Stimulated activated CD8-positive, alpha-beta memory T cell treated with anti-CD3 and anti-CD28 coated beads, Interleukin-2, amount 100 ng/mL, for 1 hour (primary cell): Measurements from ENCODE around the gene TMEM170B.
A peak's percentile ranks its signal among the peaks of the same experiment; 100 is the strongest.
"Not testable (repeated sequence)": the region's sequence is repeated elsewhere in the genome, so short reads cannot be mapped to it uniquely, and the experiment has no call there.

Source experiments
- DNase-seq, 2 donors: peaks; one replicate each; pipeline ENCODE4 v3.0.0-alpha.2; 2020; ENCODE audit warnings: low read depth in 2 of 2

TMEM170B gene

GRCh38 chr6:11528996-11529395 lies 8.6 kb upstream of the TMEM170B start:
- no peak for DNase-seq

- DNase-seq = no peak
Measured at GRCh38 chr6:11532097-11532496, 5.5 kb upstream of the TMEM170B start.

GRCh38 chr6:11534561-11534960 lies 3.0 kb upstream of the TMEM170B start:
- no peak for DNase-seq

- DNase-seq = no peak
Measured at GRCh38 chr6:11535801-11536230, 1.7 kb upstream of the TMEM170B start.

- DNase-seq = no peak
Measured at GRCh38 chr6:11536795-11537194, 754 bp upstream of the TMEM170B start.

DNA sequence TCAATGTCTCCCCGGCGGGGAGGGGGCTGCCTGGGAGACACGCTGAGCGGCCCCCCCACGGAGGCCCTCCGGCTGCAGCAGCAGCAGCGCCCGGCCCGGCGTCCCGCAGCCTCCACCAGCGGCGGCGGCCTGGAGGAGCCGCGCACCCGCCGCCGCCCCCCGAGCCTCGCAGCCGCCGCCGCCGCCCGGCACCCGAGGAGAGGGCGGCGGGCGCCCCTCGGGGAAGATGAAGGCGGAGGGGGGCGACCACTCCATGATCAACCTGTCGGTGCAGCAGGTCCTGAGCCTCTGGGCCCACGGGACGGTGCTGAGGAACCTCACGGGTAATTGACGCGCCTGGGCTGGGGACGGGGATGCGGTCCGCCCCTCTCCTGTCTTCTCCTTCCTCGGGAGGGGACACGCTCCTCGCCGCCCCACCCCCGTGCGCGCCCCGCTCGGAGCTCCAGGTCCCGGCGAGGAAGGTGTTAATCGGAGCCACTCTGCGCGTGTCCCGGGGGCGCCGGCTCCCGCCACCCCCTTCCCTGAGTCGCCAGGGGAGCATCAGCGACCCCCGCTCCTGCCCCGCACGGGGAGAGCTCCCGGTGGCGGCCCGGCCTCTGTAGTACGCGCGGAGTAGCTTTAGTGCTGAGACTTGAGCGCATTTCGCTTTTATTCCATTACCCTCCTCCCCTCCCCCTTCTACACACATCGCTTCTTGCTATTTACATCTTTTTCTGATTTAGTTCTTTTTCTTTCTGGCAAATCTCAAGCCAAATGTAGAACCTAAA lies 686 bp downstream of the TMEM170B start:
- DNase-seq = no peak

GRCh38 chr6:11538819-11539468 lies 1.4 kb downstream of the TMEM170B start:
- no peak for DNase-seq

- DNase-seq = no peak
Measured at GRCh38 chr6:11542863-11543262, 5.3 kb downstream of the TMEM170B start.

DNA sequence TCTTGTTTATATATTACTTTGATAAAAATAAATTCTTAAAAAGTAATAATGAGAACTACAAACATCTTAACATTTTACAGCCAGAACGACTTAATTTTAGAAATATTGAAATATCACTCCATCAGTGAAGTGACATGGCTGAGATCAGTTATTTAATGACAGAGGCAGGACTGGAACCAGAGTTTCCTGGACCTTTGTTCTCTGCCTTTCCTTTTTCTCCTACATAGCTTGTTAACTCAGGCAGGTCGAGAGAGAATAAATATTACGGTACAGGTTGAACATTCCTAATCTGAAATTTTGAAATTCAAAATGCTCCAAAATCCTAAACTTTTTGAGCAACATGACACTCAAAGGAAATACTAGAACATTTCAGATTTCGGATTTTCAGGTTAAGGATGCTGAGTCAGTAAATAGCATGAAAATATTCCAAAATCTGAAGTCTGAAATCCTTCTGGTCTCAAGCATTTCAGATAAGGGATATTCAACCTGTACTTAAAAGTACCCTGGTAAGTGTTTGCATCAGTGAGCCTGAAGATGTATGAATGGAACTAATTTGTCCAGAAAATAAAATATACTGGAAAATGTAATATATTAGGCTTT lies 6.5 kb downstream of the TMEM170B start:
- DNase-seq = no peak

GRCh38 chr6:11547846-11548245 lies 10.3 kb downstream of the TMEM170B start:
- DNase-seq = not testable (repeated sequence)

DNA sequence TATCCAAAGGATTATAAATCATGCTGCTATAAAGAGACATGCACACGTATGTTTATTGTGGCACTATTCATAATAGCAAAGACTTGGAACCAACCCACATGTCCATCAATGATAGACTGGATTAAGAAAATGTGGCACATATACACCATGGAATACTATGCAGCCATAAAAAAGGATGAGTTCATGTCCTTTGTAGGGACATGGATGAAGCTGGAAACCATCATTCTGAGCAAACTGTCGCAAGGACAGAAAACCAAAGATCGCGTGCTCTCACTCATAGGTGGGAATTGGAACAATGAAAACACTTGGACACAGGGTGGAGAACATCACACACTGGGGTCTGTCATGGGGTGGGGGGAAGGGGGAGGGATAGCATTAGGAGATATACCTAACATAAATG lies 11.0 kb downstream of the TMEM170B start:
- not testable (repeated sequence) for DNase-seq

- no peak for DNase-seq
Measured at GRCh38 chr6:11551053-11551452, 13.5 kb downstream of the TMEM170B start.

DNA sequence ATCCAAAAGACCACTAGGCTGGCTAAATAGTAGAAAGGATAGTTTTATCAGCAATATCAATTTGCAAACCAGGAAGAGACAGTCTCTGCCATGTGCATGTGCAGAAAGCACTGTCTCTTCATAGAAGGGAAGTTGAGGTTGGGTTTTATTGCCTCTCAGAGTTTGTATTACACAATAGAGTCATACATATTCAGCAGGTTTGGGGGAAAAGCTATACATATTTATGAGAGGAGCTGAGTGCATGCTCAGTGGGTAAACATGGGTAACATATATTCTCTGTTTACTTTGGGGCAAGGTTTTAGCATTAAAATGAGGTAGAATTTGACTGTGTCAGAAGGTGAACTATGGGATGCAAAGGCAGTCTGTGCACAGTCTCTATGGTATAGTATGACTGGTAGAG lies 14.9 kb downstream of the TMEM170B start:
- DNase-seq = no peak

DNA sequence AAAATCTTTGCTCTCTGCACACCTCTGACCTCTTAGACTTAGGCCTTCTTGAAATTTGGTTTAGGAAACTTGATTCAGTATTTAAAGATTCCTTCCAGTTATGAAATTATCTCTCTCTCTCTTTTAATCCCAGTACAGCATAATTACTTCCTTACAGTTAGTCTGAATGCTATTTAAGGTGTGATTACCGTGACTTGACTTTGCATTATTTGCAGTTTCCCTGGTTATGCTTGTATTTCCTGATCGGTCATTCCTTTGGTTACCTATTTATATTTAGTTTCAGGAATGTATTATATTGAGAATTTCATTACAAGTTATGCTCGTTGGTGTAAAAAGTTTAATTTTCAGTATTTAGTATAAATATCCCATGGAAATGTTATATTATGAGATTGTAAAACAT lies 16.3 kb downstream of the TMEM170B start:
- no peak for DNase-seq

- DNase-seq = no peak
Measured at GRCh38 chr6:11556309-11556708, 18.8 kb downstream of the TMEM170B start.

DNA sequence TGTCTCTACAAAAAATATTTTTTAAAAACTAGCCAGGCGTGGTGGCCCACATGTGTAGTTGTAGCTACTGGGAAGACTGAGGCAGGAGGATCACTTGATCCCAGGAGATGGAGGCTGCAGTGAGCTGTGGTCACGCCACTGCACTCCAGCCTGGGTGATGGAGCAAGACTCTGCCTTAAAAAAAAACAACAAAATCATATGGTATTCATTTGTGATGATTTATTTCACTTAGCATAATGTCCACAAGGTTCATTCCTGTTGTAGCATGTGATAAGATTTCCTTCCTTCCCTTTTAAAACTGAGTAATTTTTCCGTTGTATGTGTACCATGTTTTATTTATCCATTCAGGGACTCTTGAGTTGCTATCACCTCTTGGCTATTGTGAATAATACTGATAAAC lies 26.2 kb downstream of the TMEM170B start:
- no peak for DNase-seq

GRCh38 chr6:11566609-11567008 lies 29.1 kb downstream of the TMEM170B start:
- DNase-seq = no peak

- DNase-seq = no peak
Measured at GRCh38 chr6:11571073-11571472, 33.5 kb downstream of the TMEM170B start.

DNA sequence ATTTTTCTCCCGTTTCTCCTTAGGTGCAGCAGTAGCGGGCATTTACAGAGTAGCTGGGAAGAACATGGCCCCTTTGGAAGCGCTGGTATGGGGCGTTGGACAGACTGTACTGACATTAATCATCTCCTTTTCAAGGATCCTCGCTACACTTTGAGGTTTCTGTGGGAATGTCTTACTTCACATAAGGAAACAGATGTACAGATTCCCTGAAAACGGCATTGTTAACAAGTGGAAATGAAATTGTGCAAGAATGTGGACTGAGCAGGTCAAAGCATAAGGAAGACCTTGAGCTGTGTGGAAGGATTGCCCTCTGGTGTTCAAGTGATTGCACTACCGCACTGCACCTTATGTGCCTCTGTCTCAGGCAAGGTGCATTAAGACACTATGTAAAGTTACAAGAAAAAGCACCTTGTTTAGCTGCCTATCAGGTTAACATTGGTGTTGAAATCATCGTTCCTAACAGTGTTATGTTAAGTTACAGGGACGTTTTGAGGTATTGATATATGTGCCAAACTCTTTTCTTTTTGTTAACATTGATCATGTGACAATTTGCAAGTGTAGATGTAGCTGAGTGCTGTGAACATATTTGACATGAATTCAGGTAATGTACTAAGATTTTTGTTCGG lies 38.0 kb downstream of the TMEM170B start:
- DNase-seq = peak in 1 of 2 donors; percentile 8

DNA sequence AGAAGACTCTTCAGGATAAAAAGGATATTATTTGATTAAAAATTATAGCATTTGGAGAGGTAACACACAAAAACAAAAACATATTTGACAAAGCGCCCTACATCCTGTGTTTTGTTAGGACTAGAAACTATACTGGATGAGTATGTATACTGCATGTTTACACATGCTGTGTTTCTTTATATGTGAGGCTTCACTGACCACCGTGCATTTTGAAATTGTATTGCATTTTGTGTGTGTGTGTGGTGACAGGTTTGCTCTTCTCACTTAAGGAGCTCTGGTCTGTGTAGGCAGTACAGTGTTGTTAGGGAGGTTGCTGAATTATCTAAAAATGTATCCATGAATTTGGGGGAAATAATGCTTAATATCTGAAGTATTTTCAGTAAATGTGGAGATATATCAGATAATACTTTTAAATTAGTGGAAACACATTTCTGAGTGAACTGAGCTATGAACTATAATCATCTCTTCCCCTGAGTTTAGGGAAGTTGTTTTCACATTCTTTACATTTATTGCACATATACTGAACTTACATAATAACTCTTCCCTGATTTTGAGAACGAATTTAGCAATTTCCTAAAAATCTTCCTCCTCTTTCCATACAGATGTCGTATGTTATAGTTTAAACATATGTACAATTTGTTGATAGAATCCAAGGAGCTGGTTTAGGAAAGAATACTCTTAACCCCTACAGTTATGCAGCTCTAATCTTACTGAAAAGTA lies 43.3 kb downstream of the TMEM170B start:
- no peak for DNase-seq

DNA sequence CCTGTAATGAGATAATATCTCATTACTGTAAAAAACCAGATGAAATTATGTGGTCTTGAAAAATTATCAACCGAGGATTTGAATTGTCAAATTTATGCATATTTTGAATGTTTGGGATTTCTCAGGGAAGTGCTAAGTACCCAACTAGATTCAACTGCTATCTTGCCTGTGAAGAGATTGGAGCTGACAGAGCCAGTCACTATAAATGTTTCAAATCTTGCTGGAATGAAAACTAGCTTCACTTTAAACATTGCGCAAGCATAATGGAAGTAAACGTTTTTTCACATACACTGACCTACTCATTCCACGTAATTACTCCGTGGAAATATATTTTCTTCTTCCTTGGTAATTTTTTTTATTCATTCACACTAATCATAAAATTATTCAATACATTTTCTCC lies 46.7 kb downstream of the TMEM170B start:
- DNase-seq = no peak
